ENCODE data around the gene UVRAG.
A peak's percentile ranks its signal among the peaks of the same experiment; 100 is the strongest.

UVRAG gene

DNA sequence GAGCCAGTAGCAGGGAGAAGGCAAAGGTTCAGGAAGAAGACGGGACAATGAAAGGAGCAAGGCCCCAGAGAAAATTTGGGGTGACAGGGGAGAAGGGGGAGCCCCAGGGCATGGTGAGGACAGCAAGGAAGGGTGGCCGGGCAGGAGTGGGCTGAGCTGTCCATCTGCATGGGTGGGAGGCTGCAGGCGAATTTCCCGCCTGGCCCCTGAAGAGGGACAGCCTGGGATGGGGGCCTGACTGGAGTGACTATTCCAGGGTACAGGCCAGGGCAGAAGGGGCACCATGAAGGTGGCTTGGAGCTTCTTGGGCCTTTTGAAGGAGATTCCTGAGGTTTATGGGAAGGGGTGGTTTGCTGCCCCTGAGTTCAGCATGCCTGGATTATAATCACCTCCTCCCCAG, 335.1 kb downstream of the UVRAG start:
- ChIA-PET POLR2A (no interaction called here), CTCF (interaction anchor here (0.5 to 1.4 kb wide), 8 partner anchors 10 to 777 kb away, joined by 3 to 6 read pairs (median 3); no protein-coding TSS in a partner anchor)
- H3K4me3 ChIP-seq (ENCODE audit: low read depth, low read length) = no peak overlapping the region
- no peak overlapping the region for H3K27ac ChIP-seq (ENCODE audit: extremely low read depth, low read depth, low read length)
- no peaks in the 10 kb centered on the region for H3K4me1 ChIP-seq (ENCODE audit: control insufficient read depth, insufficient read depth, low read length)
- no peaks in the 10 kb centered on the region for H3K36me3 ChIP-seq (ENCODE audit: control insufficient read depth in 2 of 2, insufficient read depth in 1 of 2, low read length in 2 of 2)
- TF ChIP-seq ZNF670 (tag by site-specific recombination; IDR thresholded peaks at IDR 0.05; ENCODE audit: low read depth) = no peak
- TF ChIP-seq ZNF121 (tag by site-specific recombination; IDR thresholded peaks at IDR 0.05) = no peak
- TF ChIP-seq GLI2 (tag by site-specific recombination; IDR thresholded peaks at IDR 0.05; ENCODE audit: borderline replicate concordance, low read depth) = no peak
- TF ChIP-seq ZFP3 (tag by site-specific recombination; IDR thresholded peaks at IDR 0.05; ENCODE audit: low read depth) = no peak
- no peak for TF ChIP-seq ZBTB17 (tag by site-specific recombination; IDR thresholded peaks at IDR 0.05)
- no peak for TF ChIP-seq ZBTB20 (tag by site-specific recombination; IDR thresholded peaks at IDR 0.05)
- TF ChIP-seq ZNF426 (tag by site-specific recombination; IDR thresholded peaks at IDR 0.05) = no peak
- TF ChIP-seq, protein P1, sequence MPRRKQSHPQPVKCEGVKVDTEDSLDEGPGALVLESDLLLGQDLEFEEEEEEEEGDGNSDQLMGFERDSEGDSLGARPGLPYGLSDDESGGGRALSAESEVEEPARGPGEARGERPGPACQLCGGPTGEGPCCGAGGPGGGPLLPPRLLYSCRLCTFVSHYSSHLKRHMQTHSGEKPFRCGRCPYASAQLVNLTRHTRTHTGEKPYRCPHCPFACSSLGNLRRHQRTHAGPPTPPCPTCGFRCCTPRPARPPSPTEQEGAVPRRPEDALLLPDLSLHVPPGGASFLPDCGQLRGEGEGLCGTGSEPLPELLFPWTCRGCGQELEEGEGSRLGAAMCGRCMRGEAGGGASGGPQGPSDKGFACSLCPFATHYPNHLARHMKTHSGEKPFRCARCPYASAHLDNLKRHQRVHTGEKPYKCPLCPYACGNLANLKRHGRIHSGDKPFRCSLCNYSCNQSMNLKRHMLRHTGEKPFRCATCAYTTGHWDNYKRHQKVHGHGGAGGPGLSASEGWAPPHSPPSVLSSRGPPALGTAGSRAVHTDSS (tag by site-specific recombination; IDR thresholded peaks at IDR 0.05) = no peak
- no peak for TF ChIP-seq ZNF521 (tag by site-specific recombination; IDR thresholded peaks at IDR 0.05)
- no peak for TF ChIP-seq ZNF155 (tag by site-specific recombination; IDR thresholded peaks at IDR 0.05)
- no peak for TF ChIP-seq ZNF624 (tag by site-specific recombination; IDR thresholded peaks at IDR 0.05)
- TF ChIP-seq, protein P2, sequence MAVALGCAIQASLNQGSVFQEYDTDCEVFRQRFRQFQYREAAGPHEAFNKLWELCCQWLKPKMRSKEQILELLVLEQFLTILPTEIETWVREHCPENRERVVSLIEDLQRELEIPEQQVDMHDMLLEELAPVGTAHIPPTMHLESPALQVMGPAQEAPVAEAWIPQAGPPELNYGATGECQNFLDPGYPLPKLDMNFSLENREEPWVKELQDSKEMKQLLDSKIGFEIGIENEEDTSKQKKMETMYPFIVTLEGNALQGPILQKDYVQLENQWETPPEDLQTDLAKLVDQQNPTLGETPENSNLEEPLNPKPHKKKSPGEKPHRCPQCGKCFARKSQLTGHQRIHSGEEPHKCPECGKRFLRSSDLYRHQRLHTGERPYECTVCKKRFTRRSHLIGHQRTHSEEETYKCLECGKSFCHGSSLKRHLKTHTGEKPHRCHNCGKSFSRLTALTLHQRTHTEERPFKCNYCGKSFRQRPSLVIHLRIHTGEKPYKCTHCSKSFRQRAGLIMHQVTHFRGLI (tag by site-specific recombination; IDR thresholded peaks at IDR 0.05) = no peak
- no peak for TF ChIP-seq ZNF19 (tag by site-specific recombination; IDR thresholded peaks at IDR 0.05; ENCODE audit: low read depth)
- TF ChIP-seq ZFP37 (tag by site-specific recombination; IDR thresholded peaks at IDR 0.05) = no peak
- no peaks in the 10 kb centered on the region for H3K9me3 ChIP-seq (ENCODE audit: control insufficient read depth, insufficient read depth, low read depth, low read length)

DNA sequence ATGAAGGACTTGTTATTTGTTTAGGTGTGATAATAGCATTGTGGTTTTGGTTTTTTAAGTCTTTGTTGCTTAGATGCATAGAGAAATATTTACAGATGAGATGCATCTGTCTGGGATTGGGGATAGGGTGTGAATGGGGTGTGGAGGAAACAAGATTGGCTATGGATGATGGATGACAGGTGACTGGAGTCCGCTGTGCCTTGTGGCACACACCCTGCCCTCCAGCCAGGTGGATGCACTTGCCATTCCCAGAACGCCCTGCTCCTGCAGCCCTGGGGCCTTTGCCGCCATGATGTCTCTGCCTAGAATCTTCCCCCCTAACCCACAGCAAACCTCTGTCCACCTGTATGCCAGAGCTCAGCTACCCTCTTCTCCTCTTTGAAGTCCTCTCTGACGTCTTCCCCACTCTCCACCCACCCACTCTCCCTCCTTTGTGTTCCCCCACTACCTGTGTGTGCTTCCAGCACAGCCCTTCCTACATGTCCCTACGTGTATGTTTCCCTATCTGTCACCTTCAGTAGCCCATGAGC, 336.6 kb downstream of the UVRAG start:
- Histone ChIP-seq H3K9me3 (ENCODE audit: control insufficient read depth, insufficient read depth, low read depth, low read length) (no peaks in the 10 kb centered on the region), H3K27ac (ENCODE audit: extremely low read depth, low read depth, low read length) (no peak overlapping the region), H3K4me3 (ENCODE audit: low read depth, low read length) (no peak overlapping the region), H3K36me3 (ENCODE audit: control insufficient read depth in 2 of 2, insufficient read depth in 1 of 2, low read length in 2 of 2) (no peaks in the 10 kb centered on the region), H3K4me1 (ENCODE audit: control insufficient read depth, insufficient read depth, low read length) (no peaks in the 10 kb centered on the region)
- TF ChIP-seq KLF8 (tag by site-specific recombination; IDR thresholded peaks at IDR 0.05) (no peak), ZNF501 (tag by site-specific recombination; IDR thresholded peaks at IDR 0.05) (no peak), ZFHX2 (tag by site-specific recombination; conservative IDR thresholded peaks at IDR 0.05) (peak; percentile 23; the same call in 1 of the 2 replicates)
- CTCF ChIA-PET = interaction anchor here (0.6 to 3.2 kb wide), 54 partner anchors 9 to 1314 kb away, joined by 3 to 86 read pairs (median 4); no protein-coding TSS in a partner anchor
- POLR2A ChIA-PET = interaction anchor here (0.7 kb wide), 1 partner anchor 254 kb away, joined by 3 read pairs; no protein-coding TSS in a partner anchor

GRCh38 chr11:76152086-76152681, 337.2 kb downstream of the UVRAG start:
- Histone ChIP-seq H3K9me3 (ENCODE audit: control insufficient read depth, insufficient read depth, low read depth, low read length) (no peaks in the 10 kb centered on the region), H3K4me1 (ENCODE audit: control insufficient read depth, insufficient read depth, low read length) (no peaks in the 10 kb centered on the region), H3K36me3 (ENCODE audit: control insufficient read depth in 2 of 2, insufficient read depth in 1 of 2, low read length in 2 of 2) (no peaks in the 10 kb centered on the region), H3K4me3 (ENCODE audit: low read depth, low read length) (no peak overlapping the region), H3K27ac (ENCODE audit: extremely low read depth, low read depth, low read length) (no peak overlapping the region)
- ChIA-PET CTCF (interaction anchor here (0.6 to 3.2 kb wide), 64 partner anchors 9 to 1314 kb away, joined by 3 to 86 read pairs (median 4); no protein-coding TSS in a partner anchor), POLR2A (interaction anchor here (0.6 to 1.2 kb wide), 4 partner anchors 13 to 483 kb away, joined by 3 to 10 read pairs (median 4); partner anchors contain the start of gene MAP6)
- TF ChIP-seq ZNF174 (tag by site-specific recombination; IDR thresholded peaks at IDR 0.05) (no peak), ZSCAN30 (tag by site-specific recombination; IDR thresholded peaks at IDR 0.05) (peak; percentile 64; the same call in 1 of the 2 replicates), ZNF169 (tag by site-specific recombination; IDR thresholded peaks at IDR 0.05) (no peak), ZNF2 (tag by site-specific recombination; IDR thresholded peaks at IDR 0.05) (peak; percentile 60; the same call in 1 of the 2 replicates), ZFP69B (tag by site-specific recombination; IDR thresholded peaks at IDR 0.05) (peak; percentile 74; the same call in 1 of the 2 replicates), ZNF660 (tag by site-specific recombination; IDR thresholded peaks at IDR 0.05) (no peak), ZBTB8A (tag by site-specific recombination; IDR thresholded peaks at IDR 0.05) (peak; percentile 61; the same call in 1 of the 2 replicates), ZSCAN23 (tag by site-specific recombination; IDR thresholded peaks at IDR 0.05) (no peak), ZNF423 (tag by site-specific recombination; IDR thresholded peaks at IDR 0.05) (no peak)
- TF ChIP-seq, protein P3, sequence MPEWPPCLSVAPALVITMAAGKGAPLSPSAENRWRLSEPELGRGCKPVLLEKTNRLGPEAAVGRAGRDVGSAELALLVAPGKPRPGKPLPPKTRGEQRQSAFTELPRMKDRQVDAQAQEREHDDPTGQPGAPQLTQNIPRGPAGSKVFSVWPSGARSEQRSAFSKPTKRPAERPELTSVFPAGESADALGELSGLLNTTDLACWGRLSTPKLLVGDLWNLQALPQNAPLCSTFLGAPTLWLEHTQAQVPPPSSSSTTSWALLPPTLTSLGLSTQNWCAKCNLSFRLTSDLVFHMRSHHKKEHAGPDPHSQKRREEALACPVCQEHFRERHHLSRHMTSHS (tag by site-specific recombination; IDR thresholded peaks at IDR 0.05) = no peak
- TF ChIP-seq, protein P1 (tag by site-specific recombination; IDR thresholded peaks at IDR 0.05) = no peak

Measured in HEK293 (cell line).